Panc1 (cell line): ENCODE results near the gene C6orf163.

Experiments
- POLR2AphosphoS5 ChIP-seq: IDR thresholded peaks from 2 replicates; pipeline ENCODE4 v1.6.1; 2012; ENCODE audit warnings: mild to moderate bottlenecking, low read depth, low read length, moderate library complexity
- SIN3A ChIP-seq: IDR thresholded peaks from 2 replicates; pipeline ENCODE4 v1.6.1; 2012; ENCODE audit warnings: low read depth, mild to moderate bottlenecking, low read length, moderate library complexity, borderline replicate concordance; ENCODE audit not compliant: insufficient read depth
- TF ChIP-seq, protein P1 (sequence below): fragments of 450-650 bp; IDR thresholded peaks from 2 replicates; pipeline ENCODE4 v1.5.1; 2017; ENCODE audit warnings: mild to moderate bottlenecking

DNA sequence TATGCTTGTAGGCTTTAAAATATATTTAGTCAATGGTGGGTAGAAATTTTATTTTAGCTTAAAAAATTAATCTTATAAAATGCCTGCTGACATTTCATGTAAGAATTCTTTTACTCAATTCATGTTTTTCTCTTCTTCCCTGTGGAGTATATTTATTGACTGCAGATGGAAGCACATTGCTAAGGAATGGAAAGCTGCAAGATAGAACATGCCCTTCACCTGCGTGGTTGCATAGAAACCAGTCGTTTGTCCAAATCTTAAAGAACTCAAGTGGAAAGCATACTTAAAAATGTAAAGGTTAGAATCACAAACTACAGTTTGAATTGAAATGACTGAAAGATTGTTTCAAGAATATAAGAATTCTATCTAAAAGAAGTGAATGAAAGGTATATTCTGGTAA, 30.7 kb downstream of the C6orf163 start:
- TF ChIP-seq, protein P1, sequence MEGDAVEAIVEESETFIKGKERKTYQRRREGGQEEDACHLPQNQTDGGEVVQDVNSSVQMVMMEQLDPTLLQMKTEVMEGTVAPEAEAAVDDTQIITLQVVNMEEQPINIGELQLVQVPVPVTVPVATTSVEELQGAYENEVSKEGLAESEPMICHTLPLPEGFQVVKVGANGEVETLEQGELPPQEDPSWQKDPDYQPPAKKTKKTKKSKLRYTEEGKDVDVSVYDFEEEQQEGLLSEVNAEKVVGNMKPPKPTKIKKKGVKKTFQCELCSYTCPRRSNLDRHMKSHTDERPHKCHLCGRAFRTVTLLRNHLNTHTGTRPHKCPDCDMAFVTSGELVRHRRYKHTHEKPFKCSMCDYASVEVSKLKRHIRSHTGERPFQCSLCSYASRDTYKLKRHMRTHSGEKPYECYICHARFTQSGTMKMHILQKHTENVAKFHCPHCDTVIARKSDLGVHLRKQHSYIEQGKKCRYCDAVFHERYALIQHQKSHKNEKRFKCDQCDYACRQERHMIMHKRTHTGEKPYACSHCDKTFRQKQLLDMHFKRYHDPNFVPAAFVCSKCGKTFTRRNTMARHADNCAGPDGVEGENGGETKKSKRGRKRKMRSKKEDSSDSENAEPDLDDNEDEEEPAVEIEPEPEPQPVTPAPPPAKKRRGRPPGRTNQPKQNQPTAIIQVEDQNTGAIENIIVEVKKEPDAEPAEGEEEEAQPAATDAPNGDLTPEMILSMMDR: no peak
- no peak for TF ChIP-seq POLR2AphosphoS5
- no peak for TF ChIP-seq SIN3A
